Spinal cord (tissue), 10 donors: ENCODE measurements around the gene PLEK. TPM values are rescaled to one million over a fixed set of nuclear protein-coding genes. Genes with fewer than 3 reads are reported as not detected.

Experiments
- DNase-seq, 6 donors: peaks; one replicate each; pipeline versions ENCODE4 v3.0.0 to v3.0.0-alpha.2; 2013 to 2015; ENCODE audit warnings: low spot score in 6 of 6, low read depth in 4 of 6
- H3K27ac ChIP-seq: one replicate; pipeline ENCODE4 v1.5.1; 2013; ENCODE audit warnings: low read depth, low read length, control low read depth
- H3K27me3 ChIP-seq: one replicate; pipeline ENCODE4 v1.6.1; 2013; ENCODE audit warnings: low read length; ENCODE audit not compliant: control insufficient read depth, insufficient read depth
- H3K36me3 ChIP-seq: one replicate; pipeline ENCODE4 v1.6.1; 2013; ENCODE audit warnings: low read length; ENCODE audit not compliant: control insufficient read depth, insufficient read depth
- H3K4me1 ChIP-seq: one replicate; pipeline ENCODE4 v1.6.1; 2013; ENCODE audit warnings: low read length; ENCODE audit not compliant: control insufficient read depth, insufficient read depth
- H3K4me3 ChIP-seq: one replicate; pipeline ENCODE4 v1.5.1; 2013; ENCODE audit warnings: low read depth, low read length, control low read depth
- H3K9me3 ChIP-seq: one replicate; pipeline ENCODE4 v1.6.1; 2013; ENCODE audit warnings: low read length; ENCODE audit not compliant: control insufficient read depth, insufficient read depth
- WGBS: methylation state at CpG from one replicate; pipeline ENCODE4 v1.1.5; 2013; ENCODE audit warnings: missing lambda C conversion rate; ENCODE audit not compliant: insufficient coverage; 5-methylcytosine and 5-hydroxymethylcytosine counted together
- polyA plus RNA-seq, 2 donors: library from polyadenylated mRNA; unstranded; fragments of 120-200 nt; gene quantifications; one replicate each; pipeline ENCODE4 v1.2.1, GENCODE V29; 2013; ENCODE audit not compliant: insufficient read length in 2 of 2
- total RNA-seq, 2 donors: library from RNA; depleted of rRNA in 1 of 2; stranded (reverse); fragments of 120-200 nt in 1 of 2; fragments of >200 nt in 1 of 2; gene quantifications; one replicate each; pipeline versions ENCODE4 v1.2.3 to v1.2.4, GENCODE V29; 2013 to 2014
- donor health status: healthy.

PLEK gene
- total and polyA plus RNA-seq, 4 donors: 5.2 to 12.3 (median 7.9) TPM

DNA sequence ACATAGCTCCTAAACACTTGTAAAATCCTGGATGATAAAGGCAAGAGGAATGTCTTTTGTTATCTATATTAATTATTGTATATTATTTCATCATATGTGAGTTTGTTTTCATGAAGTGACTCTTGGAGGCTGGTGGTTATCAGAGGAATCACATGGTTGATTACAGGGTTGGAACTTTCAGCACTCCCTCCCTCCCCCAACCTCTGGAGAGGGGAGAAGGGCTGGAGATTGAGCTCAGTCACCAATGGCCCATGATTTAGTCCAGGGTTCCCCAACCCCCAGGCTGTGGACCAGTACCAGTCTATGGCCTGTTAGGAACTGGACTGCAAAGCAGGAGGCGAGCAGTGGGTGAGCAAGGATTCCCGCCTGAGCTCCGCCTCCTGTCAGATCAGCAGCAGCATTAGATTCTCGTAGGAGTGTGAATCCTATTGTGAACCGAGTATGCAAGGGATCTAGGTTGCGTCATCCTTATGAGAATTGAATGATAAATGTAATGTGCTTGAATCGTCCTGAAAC lies 64.3 kb downstream of the PLEK start:
- H3K9me3 ChIP-seq: no peaks in the 10 kb centered on the region
- DNase-seq: no peak
- WGBS: 93% methylated on average over 3 of the region's 7 CpGs
- H3K4me1 ChIP-seq: no peaks in the 10 kb centered on the region
- no peaks in the 10 kb centered on the region for H3K27me3 ChIP-seq
- no peaks in the 10 kb centered on the region for H3K36me3 ChIP-seq
- no peak overlapping the region for H3K27ac ChIP-seq
- no peak overlapping the region for H3K4me3 ChIP-seq

GRCh38 chr2:68431316-68431972 lies 66.4 kb downstream of the PLEK start:
- no peak overlapping the region for H3K27ac ChIP-seq
- no peaks in the 10 kb centered on the region for H3K4me1 ChIP-seq
- H3K27me3 ChIP-seq: no peaks in the 10 kb centered on the region
- no peaks in the 10 kb centered on the region for H3K36me3 ChIP-seq
- H3K9me3 ChIP-seq: no peaks in the 10 kb centered on the region
- no peak overlapping the region for H3K4me3 ChIP-seq
- no peak for DNase-seq
- 77% methylated on average over 7 of the region's 8 CpGs for WGBS

GRCh38 chr2:68432696-68433658 lies 67.9 kb downstream of the PLEK start:
- no peaks in the 10 kb centered on the region for H3K36me3 ChIP-seq
- no peak overlapping the region for H3K27ac ChIP-seq
- H3K9me3 ChIP-seq: no peaks in the 10 kb centered on the region
- no peak overlapping the region for H3K4me3 ChIP-seq
- no peaks in the 10 kb centered on the region for H3K27me3 ChIP-seq
- WGBS: 85% methylated on average over 14 of the region's 14 CpGs
- no peak for DNase-seq
- no peaks in the 10 kb centered on the region for H3K4me1 ChIP-seq

DNA sequence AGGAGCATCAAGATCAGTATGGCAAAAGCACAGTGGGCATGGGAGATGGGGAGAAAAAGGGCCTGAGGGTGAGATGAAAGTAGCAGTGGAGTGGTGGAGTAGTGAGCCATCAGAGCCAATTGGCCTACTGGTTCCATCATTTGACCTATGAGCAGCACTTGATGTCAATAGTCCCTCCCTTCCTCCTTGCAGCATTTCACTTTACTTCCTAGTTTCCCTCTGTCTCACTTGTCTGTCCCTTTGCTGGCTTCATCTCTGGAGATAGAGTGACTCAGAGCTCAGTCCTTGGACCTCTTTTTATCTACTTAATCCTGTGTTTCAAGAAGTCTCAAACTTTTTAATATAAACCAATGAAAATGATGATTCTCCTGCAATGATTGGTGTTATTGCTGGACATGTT lies 69.9 kb downstream of the PLEK start:
- H3K4me3 ChIP-seq: no peak overlapping the region
- H3K36me3 ChIP-seq: no peaks in the 10 kb centered on the region
- DNase-seq: no peak
- no peak overlapping the region for H3K27ac ChIP-seq
- H3K9me3 ChIP-seq: no peaks in the 10 kb centered on the region
- H3K27me3 ChIP-seq: no peaks in the 10 kb centered on the region
- H3K4me1 ChIP-seq: no peaks in the 10 kb centered on the region

GRCh38 chr2:68435615-68436014 lies 70.5 kb downstream of the PLEK start:
- no peaks in the 10 kb centered on the region for H3K27me3 ChIP-seq
- no peaks in the 10 kb centered on the region for H3K9me3 ChIP-seq
- no peaks in the 10 kb centered on the region for H3K36me3 ChIP-seq
- H3K27ac ChIP-seq: no peak overlapping the region
- no peak overlapping the region for H3K4me3 ChIP-seq
- H3K4me1 ChIP-seq: no peaks in the 10 kb centered on the region
- no peak for DNase-seq

- no peaks in the 10 kb centered on the region for H3K27me3 ChIP-seq
- WGBS: 76% methylated on average over 3 of the region's 4 CpGs
- H3K9me3 ChIP-seq: no peaks in the 10 kb centered on the region
- H3K36me3 ChIP-seq: no peaks in the 10 kb centered on the region
- H3K4me1 ChIP-seq: no peaks in the 10 kb centered on the region
- no peak overlapping the region for H3K27ac ChIP-seq
- no peak overlapping the region for H3K4me3 ChIP-seq
- no peak for DNase-seq
Measured at GRCh38 chr2:68436270-68436669, 71.2 kb downstream of the PLEK start.

DNA sequence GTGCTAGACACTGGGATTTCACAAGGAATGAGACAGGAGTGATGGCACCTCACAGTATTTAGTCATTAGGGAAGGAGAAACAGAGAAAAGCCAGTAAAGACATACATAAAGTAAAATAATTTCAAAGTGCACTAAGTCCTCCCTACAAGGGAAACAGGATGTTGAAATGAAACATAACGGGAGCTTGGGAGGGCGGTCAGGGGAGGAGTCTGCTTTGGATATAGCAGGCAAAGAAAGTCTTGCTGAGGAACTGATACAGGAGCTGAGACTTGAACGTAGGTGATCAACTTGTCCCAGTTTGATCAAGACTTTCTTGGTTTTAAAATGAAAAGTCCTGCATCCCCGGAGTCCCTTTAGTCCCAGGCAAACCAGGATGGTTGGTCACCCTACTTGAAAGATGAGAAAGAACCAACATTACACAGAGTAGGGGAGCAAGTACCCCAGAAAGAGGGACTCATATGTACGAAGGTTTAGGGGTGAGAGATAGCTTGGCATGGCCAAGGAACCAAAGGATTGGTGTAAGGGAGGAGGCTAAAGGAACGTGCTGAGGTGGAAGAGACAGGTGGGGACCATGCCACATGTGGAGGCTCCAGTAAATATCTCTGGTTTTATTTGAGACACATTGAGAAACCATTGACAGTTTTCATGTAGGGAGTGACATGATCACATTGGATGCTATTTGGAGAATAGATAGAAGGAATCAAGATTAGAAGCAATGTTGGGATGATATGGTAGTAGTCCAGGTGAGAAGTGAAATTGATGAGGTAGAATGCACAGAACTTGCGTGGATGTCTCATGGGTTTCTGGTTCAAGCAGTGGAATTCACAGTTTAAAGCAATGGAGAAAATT lies 73.6 kb downstream of the PLEK start:
- Histone ChIP-seq H3K4me1 (peaks cover 2% of the 10 kb centered on the region), H3K36me3 (no peaks in the 10 kb centered on the region), H3K27ac (no peak overlapping the region), H3K4me3 (no peak overlapping the region), H3K9me3 (no peaks in the 10 kb centered on the region), H3K27me3 (no peaks in the 10 kb centered on the region)
- DNase-seq: no peak
- 86% methylated on average over 6 of the region's 7 CpGs for WGBS

GRCh38 chr2:68441179-68441993 lies 76.3 kb downstream of the PLEK start:
- 37% methylated on average over 5 of the region's 6 CpGs for WGBS
- Histone ChIP-seq H3K9me3 (no peaks in the 10 kb centered on the region), H3K36me3 (no peaks in the 10 kb centered on the region), H3K27ac (no peak overlapping the region), H3K4me1 (peaks cover 2% of the 10 kb centered on the region), H3K27me3 (no peaks in the 10 kb centered on the region), H3K4me3 (no peak overlapping the region)
- peak; percentile 78 to 97 (median 88) for DNase-seq

DNA sequence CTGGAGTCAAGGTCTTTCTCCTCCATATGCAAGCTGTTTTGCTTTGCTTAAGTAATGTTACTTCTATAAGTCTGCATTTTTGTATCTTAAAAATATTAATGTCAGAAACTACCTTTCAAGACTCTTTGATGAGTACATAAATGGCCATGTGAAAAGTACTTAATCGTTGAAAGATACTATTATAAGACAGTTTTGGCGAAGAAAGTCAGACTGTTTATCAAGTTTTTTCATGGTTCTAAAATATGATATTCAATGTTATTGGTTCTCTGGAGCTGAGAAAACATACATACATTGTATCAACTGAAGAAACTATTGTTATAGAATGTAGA lies 76.9 kb downstream of the PLEK start:
- Histone ChIP-seq H3K27me3 (no peaks in the 10 kb centered on the region), H3K36me3 (no peaks in the 10 kb centered on the region), H3K9me3 (no peaks in the 10 kb centered on the region), H3K4me1 (peaks cover 2% of the 10 kb centered on the region), H3K4me3 (no peak overlapping the region), H3K27ac (no peak overlapping the region)
- WGBS: no CpG with 5 or more reads among the region's 2 CpGs
- no peak for DNase-seq
